Lower leg skin (tissue), 4 donors: ENCODE data around the gene DNER. TPM values are rescaled to one million over a fixed set of nuclear protein-coding genes. Genes with fewer than 3 reads are reported as not detected.

ENCODE experiments used
- DNase-seq, 2 donors: peaks; one replicate each; pipeline ENCODE4 v3.0.0-alpha.2; 2019; ENCODE audit warnings: low spot score in 2 of 2
- H3K4me3 ChIP-seq: fragments of 200-600 bp; sonication (generic); 2 replicates; pipeline ENCODE4 v1.5.1; 2017; ENCODE audit warnings: mild to moderate bottlenecking, low read depth; ENCODE audit not compliant: poor library complexity, severe bottlenecking
- CTCF ChIP-seq, 3 donors: fragments of 450-650 bp; IDR thresholded peaks; one replicate each; pipeline ENCODE4 v1.5.1; 2016; ENCODE audit warnings: antibody characterized with exemption in 3 of 3, mild to moderate bottlenecking in 3 of 3, moderate library complexity in 2 of 3
- POLR2A ChIP-seq, 2 donors: fragments of 450-650 bp; IDR thresholded peaks; one replicate each; pipeline ENCODE4 v1.6.1; 2016 to 2017; ENCODE audit warnings: antibody characterized with exemption in 2 of 2, mild to moderate bottlenecking in 1 of 2, moderate library complexity in 1 of 2
- WGBS, 2 donors: methylation state at CpG; one replicate each; pipeline ENCODE4 v1.1.5; 2018; 5-methylcytosine and 5-hydroxymethylcytosine counted together
- intact Hi-C: fragments of 100-400 bp; cut with DNase I; formaldehyde crosslinking; loops from one replicate; pipeline ENCODE4 v1.15.0; 2023; ENCODE audit warnings: low total_unique reads
- total RNA-seq, 4 donors: library from RNA; depleted of rRNA; stranded (reverse); fragments of >200 nt; gene quantifications; one replicate each; pipeline ENCODE4 v1.1.0, GENCODE V29; 2016

The DNER gene
- total RNA-seq, 4 donors from 2014 or later, result 2.8 to 20.1 (median 12.8) TPM

- intact Hi-C loops, result no loop called here
- TF ChIP-seq CTCF (IDR thresholded peaks at IDR 0.05), result no peak
- no peak for TF ChIP-seq POLR2A (IDR thresholded peaks at IDR 0.05)
- 33 to 56% methylated on average over 2 of the region's 2 CpGs for WGBS, 2 donors
- DNase-seq, result no peak
- H3K4me3 ChIP-seq, result no peak overlapping the region
Measured at GRCh38 chr2:229689307-229689839, 25.0 kb downstream of the DNER start.

- intact Hi-C loops, result no loop called here
- TF ChIP-seq CTCF (IDR thresholded peaks at IDR 0.05) (no peak), POLR2A (IDR thresholded peaks at IDR 0.05) (no peak)
- no peak for DNase-seq
- no peak overlapping the region for H3K4me3 ChIP-seq
- 73 to 78% methylated on average over 7 of the region's 7 CpGs for WGBS, 2 donors
Measured at GRCh38 chr2:229688141-229688540, 26.2 kb downstream of the DNER start.

GRCh38 chr2:229686122-229686919, 28.0 kb downstream of the DNER start:
- H3K4me3 ChIP-seq, result no peak overlapping the region
- TF ChIP-seq POLR2A (IDR thresholded peaks at IDR 0.05) (no peak), CTCF (IDR thresholded peaks at IDR 0.05) (no peak)
- WGBS, 2 donors, result 74% methylated on average over 6 of the region's 6 CpGs
- peak in 1 of 2 donors; percentile 50 for DNase-seq
- intact Hi-C loops, result no loop called here

- 62 to 67% methylated on average over 6 of the region's 6 CpGs for WGBS, 2 donors
- DNase-seq, result no peak
- no peak overlapping the region for H3K4me3 ChIP-seq
- no peak for TF ChIP-seq CTCF (IDR thresholded peaks at IDR 0.05)
- no peak for TF ChIP-seq POLR2A (IDR thresholded peaks at IDR 0.05)
- intact Hi-C loops, result no loop called here
Measured at GRCh38 chr2:229684942-229685562, 29.3 kb downstream of the DNER start.

- intact Hi-C loops, result no loop called here
- DNase-seq, result no peak
- H3K4me3 ChIP-seq, result no peak overlapping the region
- WGBS, 2 donors, result 84 to 86% methylated on average over 4 of the region's 4 CpGs
- TF ChIP-seq POLR2A (IDR thresholded peaks at IDR 0.05) (no peak), CTCF (IDR thresholded peaks at IDR 0.05) (no peak)
Measured at GRCh38 chr2:229679393-229680125, 34.8 kb downstream of the DNER start.
